Lung (tissue), 16 donors: ENCODE measurements around the gene PRRX2. TPM values are rescaled to one million over a fixed set of nuclear protein-coding genes. Genes with fewer than 3 reads are reported as not detected.

Experiments
- ATAC-seq: fragments of 200-7000 bp; cut with Tn5 transposase; one replicate; pipeline ENCODE4 v1.9.1; 2020; ENCODE audit warnings: moderate number of reproducible peaks; ENCODE audit not compliant: insufficient read depth, low FRiP score
- DNase-seq, 3 donors: peaks; one replicate each; pipeline ENCODE4 v3.0.0-alpha.2; 2013 to 2017
- H3K27ac ChIP-seq, 2 donors: one replicate each; pipeline ENCODE4 v1.5.1; 2013; ENCODE audit warnings: mild to moderate bottlenecking in 2 of 2, moderate library complexity in 2 of 2, control low read depth in 1 of 2, inconsistent platforms in 1 of 2, low read depth in 1 of 2, low read length in 1 of 2
- H3K27me3 ChIP-seq, 3 donors: one replicate each; pipeline ENCODE4 v1.5.1; 2013; ENCODE audit warnings: low read length in 2 of 3; ENCODE audit not compliant: control insufficient read depth in 3 of 3, insufficient read depth in 3 of 3
- H3K36me3 ChIP-seq, 4 donors: one replicate each; pipeline ENCODE4 v1.5.1; 2013; ENCODE audit warnings: low read length in 4 of 4, mild to moderate bottlenecking in 1 of 4, moderate library complexity in 1 of 4; ENCODE audit not compliant: control insufficient read depth in 4 of 4, insufficient read depth in 4 of 4
- H3K4me1 ChIP-seq, 5 donors: one replicate each; pipeline ENCODE4 v1.5.1; 2013; ENCODE audit warnings: low read length in 5 of 5, mild to moderate bottlenecking in 2 of 5, moderate library complexity in 1 of 5; ENCODE audit not compliant: control insufficient read depth in 5 of 5, insufficient read depth in 5 of 5
- H3K4me3 ChIP-seq: one replicate; pipeline ENCODE4 v1.5.1; 2013; ENCODE audit warnings: mild to moderate bottlenecking, control low read depth, moderate library complexity
- H3K9ac ChIP-seq, 2 donors: one replicate each; pipeline ENCODE4 v1.5.1; 2013; ENCODE audit warnings: low read length in 2 of 2, control low read depth in 1 of 2; ENCODE audit not compliant: insufficient read depth in 1 of 2
- H3K9me3 ChIP-seq, 4 donors: one replicate each; pipeline ENCODE4 v1.5.1; 2013; ENCODE audit warnings: low read length in 3 of 4, mild to moderate bottlenecking in 1 of 4, moderate library complexity in 1 of 4; ENCODE audit not compliant: control insufficient read depth in 4 of 4, insufficient read depth in 3 of 4
- WGBS, 2 donors: extraction: QIAGEN DNeasy Blood & Tissue Kit; methylation state at CpG; one replicate each; pipeline ENCODE4 v1.1.7; 2013; 5-methylcytosine and 5-hydroxymethylcytosine counted together
- long read RNA-seq, 5 donors: transcript quantifications; one replicate each; lab custom pipeline, GENCODE V29; 2026
- polyA plus RNA-seq, 2 donors: library from polyadenylated mRNA; stranded (reverse); fragments of 200-250 nt; gene quantifications; one replicate each; pipeline ENCODE4 v1.2.1, GENCODE V29; 2013
- total RNA-seq, 2 donors: library from RNA; depleted of rRNA in 1 of 2; stranded (reverse); fragments of >200 nt in 1 of 2; gene quantifications; one replicate each; pipeline ENCODE4 v1.2.1, GENCODE V29; 2014 to 2021
- TF ChIP-seq, protein P1 (sequence below): IDR thresholded peaks from 2 replicates; pipeline ENCODE4 v1.5.1; 2012; ENCODE audit warnings: mild to moderate bottlenecking; ENCODE audit errors: control extremely low read depth, extremely low read depth
- donor health status: control.
- donor health status: control.
- donor health status: Bipolar disorder and iron deficiency.
- donor health status: healthy.
- donor health status: DM: yes; HTN: yes; CAD: no.

The PRRX2 gene
- total RNA-seq (1 to 10 TPM; 2.2 to 3.6 TPM), polyA plus RNA-seq (1 to 10 TPM; 3.4 to 3.8 TPM)
- long read RNA-seq, donor 1: 0 reads
- long read RNA-seq, donor 2, partial matches to known transcripts: 0 of 1 reads
- long read RNA-seq, donor 2, other reads (novel, unspliced or antisense): 0 of 1 reads
- long read RNA-seq, donor 3, partial matches to known transcripts: 0 of 1 reads
- long read RNA-seq, donor 3, other reads (novel, unspliced or antisense): 0 of 1 reads
- long read RNA-seq, donor 4, partial matches to known transcripts: 0 of 1 reads
- long read RNA-seq, donor 4, other reads (novel, unspliced or antisense): 0 of 1 reads
- long read RNA-seq, donor 5: 0 reads

DNA sequence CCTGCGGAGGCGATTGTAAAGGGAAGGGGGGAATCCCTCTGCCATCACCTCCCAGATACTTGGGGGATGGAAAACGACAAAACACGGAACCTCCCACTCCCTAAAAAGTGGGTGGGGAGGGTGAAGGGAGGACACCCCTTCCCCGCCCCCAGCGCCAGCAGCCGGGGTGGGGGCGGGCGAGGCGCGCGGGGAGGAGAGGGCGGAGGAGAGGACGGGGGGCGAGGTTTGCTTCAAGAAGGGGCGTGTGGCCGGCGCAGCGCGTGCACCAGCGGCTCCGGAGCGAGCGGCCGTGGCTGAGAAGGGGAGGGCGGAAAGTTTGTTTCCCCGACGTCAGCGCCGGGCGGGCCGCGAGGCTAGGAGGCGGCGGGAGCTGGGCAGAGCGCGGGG lies at the start of gene PRRX2:
Gene PRRX2 (plus strand): TSS at position 259 of the 387 bp plus-strand sequence. CDS start 221 bp downstream, outside the sequence.
- Histone ChIP-seq H3K9me3 (no peaks in the 10 kb centered on the region), H3K9ac (no peak within 1 kb of the TSS), H3K36me3 (no peaks in the 10 kb centered on the region), H3K27me3 (peaks cover 5 to 35% (median 16%) of the 10 kb centered on the region in 3 donors), H3K4me3 (peak within 1 kb of the TSS; percentile 16), H3K4me1 (peaks cover 0 to 6% (median 0%) of the 10 kb centered on the region in 5 donors), H3K27ac (no peak within 1 kb of the TSS)
- TF ChIP-seq, protein P1, sequence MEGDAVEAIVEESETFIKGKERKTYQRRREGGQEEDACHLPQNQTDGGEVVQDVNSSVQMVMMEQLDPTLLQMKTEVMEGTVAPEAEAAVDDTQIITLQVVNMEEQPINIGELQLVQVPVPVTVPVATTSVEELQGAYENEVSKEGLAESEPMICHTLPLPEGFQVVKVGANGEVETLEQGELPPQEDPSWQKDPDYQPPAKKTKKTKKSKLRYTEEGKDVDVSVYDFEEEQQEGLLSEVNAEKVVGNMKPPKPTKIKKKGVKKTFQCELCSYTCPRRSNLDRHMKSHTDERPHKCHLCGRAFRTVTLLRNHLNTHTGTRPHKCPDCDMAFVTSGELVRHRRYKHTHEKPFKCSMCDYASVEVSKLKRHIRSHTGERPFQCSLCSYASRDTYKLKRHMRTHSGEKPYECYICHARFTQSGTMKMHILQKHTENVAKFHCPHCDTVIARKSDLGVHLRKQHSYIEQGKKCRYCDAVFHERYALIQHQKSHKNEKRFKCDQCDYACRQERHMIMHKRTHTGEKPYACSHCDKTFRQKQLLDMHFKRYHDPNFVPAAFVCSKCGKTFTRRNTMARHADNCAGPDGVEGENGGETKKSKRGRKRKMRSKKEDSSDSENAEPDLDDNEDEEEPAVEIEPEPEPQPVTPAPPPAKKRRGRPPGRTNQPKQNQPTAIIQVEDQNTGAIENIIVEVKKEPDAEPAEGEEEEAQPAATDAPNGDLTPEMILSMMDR: no peak
- peak; percentile 46 to 62 (median 51) for DNase-seq
- ATAC-seq: no peak
- 0 to 2% methylated on average over 22 to 37 of the region's 37 CpGs for WGBS, 2 donors

DNA sequence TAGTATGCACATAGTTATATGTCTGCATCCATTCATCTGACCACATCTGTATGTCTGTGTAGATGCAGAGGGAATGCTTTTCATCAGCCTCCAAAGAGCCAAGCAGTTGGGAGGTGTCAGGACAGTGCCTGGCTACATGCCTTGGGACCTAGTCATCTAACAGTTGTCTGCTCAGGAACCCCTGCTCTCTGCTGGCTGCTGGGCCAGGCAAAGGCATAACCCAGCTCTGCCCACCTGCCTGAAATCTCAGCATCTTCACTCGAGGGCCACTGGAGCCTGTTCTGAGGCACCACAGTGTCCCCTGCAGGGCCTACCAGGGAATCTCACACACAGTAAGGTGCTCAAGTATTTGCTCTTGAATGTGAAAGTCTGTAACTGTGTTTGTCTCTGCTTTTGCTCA lies 48.3 kb upstream of the PRRX2 start:
- DNase-seq (peak in 2 of 3 donors; percentile 48 to 53), ATAC-seq (no peak)
- WGBS, 2 donors: 6 to 15% methylated on average over 1 of the region's 1 CpG
- H3K4me1 ChIP-seq: peaks cover 0 to 8% (median 5%) of the 10 kb centered on the region in 5 donors
- TF ChIP-seq, protein P1: no peak
- no peak overlapping the region for H3K27ac ChIP-seq
- no peaks in the 10 kb centered on the region for H3K36me3 ChIP-seq
- no peaks in the 10 kb centered on the region for H3K27me3 ChIP-seq
- peaks cover 0 to 1% (median 0%) of the 10 kb centered on the region in 4 donors for H3K9me3 ChIP-seq
- no peak overlapping the region for H3K4me3 ChIP-seq
- no peak overlapping the region for H3K9ac ChIP-seq

DNA sequence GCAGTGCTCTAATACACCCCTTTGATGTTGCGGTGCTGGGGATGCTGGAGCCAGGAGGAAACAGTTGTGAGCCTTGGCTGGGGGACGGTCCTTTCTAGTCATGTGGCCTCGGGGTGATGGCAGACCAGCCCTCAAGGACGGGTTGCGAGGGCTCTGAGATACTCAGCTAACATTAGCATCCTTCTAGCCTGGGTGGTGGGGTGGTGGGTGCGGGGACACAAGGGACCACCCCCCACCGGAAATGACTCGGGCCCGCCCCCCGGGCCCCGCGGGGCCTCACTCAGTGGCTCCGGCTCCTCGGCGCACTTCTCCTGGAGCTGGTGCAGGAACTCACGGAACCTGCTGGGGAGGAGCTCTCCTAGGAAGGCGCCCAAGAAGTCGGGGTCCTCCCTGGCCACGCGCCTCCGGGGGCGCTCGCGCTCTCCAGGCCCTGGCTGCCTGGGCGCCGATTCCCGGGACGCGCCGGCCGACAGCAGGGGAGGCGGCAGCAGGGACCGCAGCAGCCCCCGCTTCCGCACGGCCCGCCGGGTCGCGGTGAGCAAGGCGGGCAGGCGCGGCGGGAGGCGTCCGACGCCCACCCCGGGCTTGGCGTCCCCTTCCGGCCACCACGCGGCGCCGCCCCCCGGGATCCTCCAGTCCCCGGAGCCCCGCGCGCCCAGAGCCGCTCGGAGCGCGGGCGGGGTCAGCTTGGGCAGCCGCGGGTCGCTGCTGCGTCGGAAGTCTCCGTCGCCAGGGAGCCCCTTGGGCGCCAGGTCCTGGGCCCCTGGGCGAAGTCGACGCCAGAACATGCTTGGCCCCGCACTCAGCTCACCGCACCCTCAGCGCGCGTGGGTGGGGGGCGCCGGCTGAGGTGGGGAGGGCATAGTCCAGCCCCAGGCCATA lies 45.4 kb upstream of the PRRX2 start:
- Histone ChIP-seq H3K9ac (no peak overlapping the region), H3K27ac (no peak overlapping the region), H3K4me1 (peaks cover 0 to 8% (median 0%) of the 10 kb centered on the region in 5 donors), H3K36me3 (no peaks in the 10 kb centered on the region), H3K27me3 (no peaks in the 10 kb centered on the region), H3K9me3 (peaks cover 0 to 1% (median 0%) of the 10 kb centered on the region in 4 donors), H3K4me3 (peak overlapping the region; percentile 20)
- DNase-seq (peak; percentile 65 to 71 (median 69)), ATAC-seq (peak; percentile 42)
- WGBS, 2 donors: 1% methylated on average over 64 to 82 of the region's 82 CpGs
- TF ChIP-seq, protein P1: no peak
